HepG2 (cell line): Measurements from ENCODE around the gene CIAO2B. TPM values are rescaled to one million over a fixed set of nuclear protein-coding genes. Genes with fewer than 3 reads are reported as not detected.

Source experiments
- ARNT2 ChIP-seq: sonication (generic); formaldehyde crosslinking; IDR thresholded peaks from 2 replicates; pipeline ENCODE4 v1.8.0; 2022; ENCODE audit warnings: mild to moderate bottlenecking, low read depth, missing genetic modification reagents, moderate library complexity
- ARNTL ChIP-seq: sonication (generic); formaldehyde crosslinking; IDR thresholded peaks from 2 replicates; pipeline ENCODE4 v1.4.0; 2020; ENCODE audit warnings: mild to moderate bottlenecking, missing genetic modification reagents
- BCL3 ChIP-seq: sonication (generic); formaldehyde crosslinking; IDR thresholded peaks from 2 replicates; pipeline ENCODE4 v1.5.1; 2020; ENCODE audit warnings: mild to moderate bottlenecking, missing genetic modification reagents, moderate library complexity
- DPF2 ChIP-seq: sonication (generic); formaldehyde crosslinking; IDR thresholded peaks from 2 replicates; pipeline ENCODE4 v1.4.0; 2020; ENCODE audit warnings: mild to moderate bottlenecking, low read depth, missing genetic modification reagents, borderline replicate concordance
- FIP1L1 ChIP-seq: fragments of 200-400 bp; formaldehyde crosslinking; IDR thresholded peaks from 2 replicates; pipeline ENCODE4 v1.6.1; 2018; ENCODE audit warnings: low read depth, mild to moderate bottlenecking, low read length, moderate library complexity, borderline replicate concordance; ENCODE audit not compliant: insufficient read depth
- GATAD2A ChIP-seq: IDR thresholded peaks from 2 replicates; pipeline ENCODE4 v1.6.1; 2016
- HNF1A ChIP-seq, 2 experiments: sonication (generic) in 1 of 2; formaldehyde crosslinking in 1 of 2; IDR thresholded peaks; 2 replicates each; pipeline versions ENCODE4 v1.4.0 to v1.6.1; 2016 to 2020; ENCODE audit warnings: borderline replicate concordance in 1 of 2, low read depth in 1 of 2, mild to moderate bottlenecking in 1 of 2, missing genetic modification reagents in 1 of 2
- IRF2 ChIP-seq: IDR thresholded peaks from 2 replicates; pipeline ENCODE4 v1.6.1; 2018; ENCODE audit warnings: missing genetic modification reagents, missing compliant biosample characterization
- MED1 ChIP-seq: sonication (generic); formaldehyde crosslinking; IDR thresholded peaks from 2 replicates; pipeline ENCODE4 v1.4.0; 2020; ENCODE audit warnings: missing genetic modification reagents
- MXD1 ChIP-seq: sonication (generic); formaldehyde crosslinking; IDR thresholded peaks from 2 replicates; pipeline ENCODE4 v1.4.0; 2020; ENCODE audit warnings: mild to moderate bottlenecking, missing genetic modification reagents
- RELA ChIP-seq: sonication (generic); formaldehyde crosslinking; IDR thresholded peaks from 2 replicates; pipeline ENCODE4 v1.4.0; 2020; ENCODE audit warnings: missing genetic modification reagents
- RFXANK ChIP-seq: IDR thresholded peaks from 2 replicates; pipeline ENCODE4 v1.6.1; 2016
- SALL1 ChIP-seq: sonication (generic); formaldehyde crosslinking; IDR thresholded peaks from 2 replicates; pipeline ENCODE4 v1.8.0; 2022; ENCODE audit warnings: mild to moderate bottlenecking, missing genetic modification reagents
- SNAI1 ChIP-seq: sonication (generic); formaldehyde crosslinking; IDR thresholded peaks from 2 replicates; pipeline ENCODE4 v1.5.0; 2020; ENCODE audit warnings: mild to moderate bottlenecking, missing genetic modification reagents, borderline replicate concordance
- TMF1 ChIP-seq: sonication (generic); formaldehyde crosslinking; IDR thresholded peaks from 2 replicates; pipeline ENCODE4 v1.8.1; 2022; ENCODE audit warnings: low read depth, missing genetic modification reagents
- XRCC5 ChIP-seq: fragments of 200-400 bp; formaldehyde crosslinking; optimal IDR thresholded peaks from 2 replicates; pipeline ENCODE3; 2017; ENCODE audit warnings: mild to moderate bottlenecking, low read length
- ZNF367 ChIP-seq: sonication (generic); formaldehyde crosslinking; IDR thresholded peaks from 2 replicates; pipeline ENCODE4 v1.4.0; 2020; ENCODE audit warnings: missing genetic modification reagents, borderline replicate concordance
- ZNF414 ChIP-seq: sonication (generic); formaldehyde crosslinking; IDR thresholded peaks from 2 replicates; pipeline ENCODE4 v1.5.0; 2020; ENCODE audit warnings: missing genetic modification reagents
- ZNF549 ChIP-seq: sonication (generic); formaldehyde crosslinking; IDR thresholded peaks from 2 replicates; pipeline ENCODE4 v1.5.0; 2020; ENCODE audit warnings: missing genetic modification reagents
- ZNF674 ChIP-seq: sonication (generic); formaldehyde crosslinking; IDR thresholded peaks from 2 replicates; pipeline ENCODE4 v1.5.0; 2020; ENCODE audit warnings: low read depth, mild to moderate bottlenecking, missing genetic modification reagents
- ZNF709 ChIP-seq: sonication (generic); formaldehyde crosslinking; IDR thresholded peaks from 2 replicates; pipeline ENCODE4 v1.5.0; 2020; ENCODE audit warnings: mild to moderate bottlenecking, missing genetic modification reagents
- ZNF713 ChIP-seq: sonication (generic); formaldehyde crosslinking; IDR thresholded peaks from 2 replicates; pipeline ENCODE4 v1.4.0; 2020; ENCODE audit warnings: mild to moderate bottlenecking, missing genetic modification reagents
- ZNF761 ChIP-seq: sonication (generic); formaldehyde crosslinking; conservative IDR thresholded peaks from 2 replicates; pipeline ENCODE4 v1.4.0; 2020; ENCODE audit warnings: mild to moderate bottlenecking, missing genetic modification reagents
- ZNF850 ChIP-seq: sonication (generic); formaldehyde crosslinking; conservative IDR thresholded peaks from 2 replicates; pipeline ENCODE4 v1.9.0; 2021; ENCODE audit warnings: mild to moderate bottlenecking, missing genetic modification reagents
- polyA plus RNA-seq, 8 experiments: library from polyadenylated mRNA; depleted of rRNA in 3 of 8; stranded (reverse) in 7 of 8; unstranded in 1 of 8; fragments of >200 nt; fragmentation: Illumina TruSeq in 4 of 8; extraction: Trizol in 4 of 8; gene quantifications; 2 replicates each; pipeline versions ENCODE4 v1.2.1 to v1.2.3, GENCODE V29; 2011 to 2016; ENCODE audit warnings: low read depth in 4 of 8, missing spikeins in 1 of 8, mixed read lengths in 1 of 8; ENCODE audit not compliant: insufficient read depth in 1 of 8
- total RNA-seq, 5 experiments: library from RNA; depleted of rRNA; stranded (reverse); fragments of >200 nt; fragmentation: Illumina TruSeq; extraction: Trizol; gene quantifications; 2 replicates each; pipeline ENCODE4 v1.2.3, GENCODE V29; 2016; ENCODE audit warnings: low read depth in 1 of 5

Gene CIAO2B
- total and polyA plus RNA-seq, 2 of the 13 experiments (the other 11 are each of a cell fraction or from before 2014, with no cell fraction given), result 157 to 293 TPM

- TF ChIP-seq HNF1A (IDR thresholded peaks at IDR 0.05; ENCODE audit: low read depth) (peak; percentile 64; the same call in 1 of the 2 replicates), HNF1A (CRISPR knock-in tag; IDR thresholded peaks at IDR 0.05; ENCODE audit: borderline replicate concordance) (no peak), SNAI1 (CRISPR knock-in tag) (no peak), BCL3 (CRISPR knock-in tag) (0 out of 2 replicates have a peak, but pooled peaks have one; percentile 25), TMF1 (CRISPR knock-in tag) (no peak), ARNTL (CRISPR knock-in tag) (no peak; the same call in 1 of the 2 replicates), DPF2 (CRISPR knock-in tag) (peak; percentile 82; the same call in 1 of the 2 replicates), FIP1L1 (no peak), MED1 (CRISPR knock-in tag) (peak; percentile 85), RELA (CRISPR knock-in tag) (no peak), MXD1 (CRISPR knock-in tag) (no peak), SALL1 (CRISPR knock-in tag) (no peak; the same call in 1 of the 2 replicates), RFXANK (CRISPR knock-in tag) (no peak), ZNF367 (CRISPR knock-in tag) (0 out of 2 replicates have a peak, but pooled peaks have one; percentile 27), ZNF709 (CRISPR knock-in tag) (no peak; the same call in 1 of the 2 replicates), GATAD2A (CRISPR knock-in tag) (peak; percentile 88), ZNF414 (CRISPR knock-in tag) (no peak), XRCC5 (no peak), ZNF850 (no peak), ARNT2 (no peak), ZNF549 (no peak), IRF2 (CRISPR knock-in tag) (peak; percentile 59; the same call in 1 of the 2 replicates), ZNF713 (CRISPR knock-in tag) (peak; percentile 45; the same call in 1 of the 2 replicates), ZNF674 (CRISPR knock-in tag) (no peak), ZNF761 (CRISPR knock-in tag) (no peak)
Observed at GRCh38 chr16:66904846-66905632, 29.2 kb downstream of the CIAO2B start (continued).
